Measurements from ENCODE around the gene TRIP12.

DNA sequence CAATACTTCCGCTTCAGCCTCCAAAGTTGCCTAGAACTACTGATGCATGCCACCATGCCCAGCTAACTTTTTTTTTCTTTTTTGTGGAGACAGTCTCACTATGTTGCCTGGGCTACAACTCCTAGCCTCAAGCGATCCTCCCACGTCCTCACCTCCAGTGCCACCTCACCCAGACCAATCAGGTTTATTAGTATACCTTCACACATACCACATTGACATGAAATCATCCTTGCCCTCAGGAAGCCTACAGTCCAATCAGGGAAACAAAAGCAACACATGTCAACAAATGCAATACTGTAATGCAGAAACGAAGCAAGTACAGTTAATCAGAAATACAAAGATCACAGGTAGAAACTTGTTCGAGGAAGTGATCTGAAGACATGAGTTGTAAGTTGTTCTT lies 4.0 kb downstream of the TRIP12 start:
- TF ChIP-seq SP1 (IDR thresholded peaks at IDR 0.05) (no peak), CTBP1 (IDR thresholded peaks at IDR 0.05; ENCODE audit: borderline replicate concordance) (no peak), NFRKB (IDR thresholded peaks at IDR 0.05) (no peak), FOXM1 (IDR thresholded peaks at IDR 0.05; ENCODE audit: borderline replicate concordance) (no peak), BHLHE40 (IDR thresholded peaks at IDR 0.05; ENCODE audit: borderline replicate concordance) (no peak), FOXK2 (IDR thresholded peaks at IDR 0.05) (no peak), SUZ12 (IDR thresholded peaks at IDR 0.05) (no peak), ELF4 (IDR thresholded peaks at IDR 0.05) (no peak)

Data from HEK293T (cell line).